Endothelial cell of umbilical vein (primary cell): Measurements from ENCODE around the gene SOWAHD. TPM values are rescaled to one million over a fixed set of nuclear protein-coding genes. Genes with fewer than 3 reads are reported as not detected.

ENCODE experiments used
- BruUV-seq: library from RNA; stranded (reverse); fragments of 400-500 nt; replicated peaks from 2 replicates; lab custom pipeline; 2021; lab: Mats Ljungman, UMichigan
- CTCF ChIA-PET: fragments of 300-600, 350-600 bp; sonication (Branson Sonifier 250); formaldehyde crosslinking; loops from one replicate; lab custom pipeline; 2021; ENCODE audit warnings: antibody characterized with exemption, inconsistent platforms; lab: Charles Lee
- POLR2A ChIA-PET: fragments of 300-600, 350-600 bp; sonication (Branson Sonifier 250); formaldehyde crosslinking; loops from one replicate; lab custom pipeline; 2021; ENCODE audit warnings: antibody characterized with exemption, inconsistent platforms; lab: Charles Lee
- DNase-seq: peaks from one replicate; pipeline ENCODE4 v3.0.0-alpha.2; 2011; ENCODE audit warnings: low read depth, low spot score
- FAIRE-seq: peaks from 2 replicates; lab custom pipeline; 2011; peaks lifted over from hg19 to GRCh38; lab: Jason Lieb, UNC
- H2AFZ ChIP-seq: 2 replicates; pipeline ENCODE4 v1.6.0; 2012; ENCODE audit warnings: low read depth, low read length, control low read depth, inconsistent platforms
- H3K27ac ChIP-seq: 2 replicates; pipeline ENCODE4 v1.5.1; 2011; ENCODE audit warnings: low read depth, mild to moderate bottlenecking, control low read depth, low read length, moderate library complexity; ENCODE audit not compliant: insufficient read depth
- H3K27me3 ChIP-seq, 2 experiments: 2 replicates each; pipeline versions ENCODE4 v1.6.0 to v1.6.1; 2011; ENCODE audit warnings: low read length in 2 of 2, mixed read lengths in 1 of 2; ENCODE audit not compliant: control insufficient read depth in 2 of 2, insufficient read depth in 2 of 2
- H3K36me3 ChIP-seq, 2 experiments: 2 replicates in 1 of 2; 3 replicates in 1 of 2; pipeline ENCODE4 v1.5.1; 2011; ENCODE audit warnings: low read length in 2 of 2, mild to moderate bottlenecking in 1 of 2, moderate library complexity in 1 of 2; ENCODE audit not compliant: control insufficient read depth in 2 of 2, insufficient read depth in 2 of 2; ENCODE audit errors: extremely low read depth in 1 of 2
- H3K4me1 ChIP-seq: 3 replicates; pipeline ENCODE4 v1.5.1; 2011; ENCODE audit warnings: mild to moderate bottlenecking, low read length; ENCODE audit not compliant: control insufficient read depth, insufficient read depth; ENCODE audit errors: extremely low read depth
- H3K4me2 ChIP-seq: 2 replicates; pipeline ENCODE4 v1.6.1; 2011; ENCODE audit warnings: low read length, control low read depth, mixed read lengths; ENCODE audit not compliant: insufficient read depth
- H3K4me3 ChIP-seq, 3 experiments: fragments of 200-600 bp in 1 of 3; sonication (generic), shearing (Covaris generic) in 1 of 3; replicated peaks in 1 of 3; 2 replicates each; pipeline ENCODE4 v1.5.1; 2011 to 2016; ENCODE audit warnings: control low read depth in 3 of 3, low read length in 3 of 3, mild to moderate bottlenecking in 2 of 3, inconsistent platforms in 1 of 3, low read depth in 1 of 3, moderate library complexity in 1 of 3; ENCODE audit not compliant: insufficient read depth in 1 of 3
- H3K79me2 ChIP-seq: 2 replicates; pipeline ENCODE4 v1.6.0; 2012; ENCODE audit warnings: low read length, inconsistent platforms; ENCODE audit not compliant: control insufficient read depth, insufficient read depth
- H3K9ac ChIP-seq: replicated peaks from 2 replicates; pipeline ENCODE3; 2011; ENCODE audit warnings: low read length, control low read depth; ENCODE audit not compliant: insufficient read depth; ENCODE audit errors: extremely low read depth
- H3K9me1 ChIP-seq: replicated peaks from 3 replicates; pipeline ENCODE4 v1.6.0; 2011; ENCODE audit warnings: mild to moderate bottlenecking, low read length; ENCODE audit not compliant: control insufficient read depth, insufficient read depth; ENCODE audit errors: extremely low read depth
- H3K9me3 ChIP-seq: replicated peaks from 2 replicates; pipeline ENCODE4 v1.5.1; 2012; ENCODE audit warnings: low read length, inconsistent platforms; ENCODE audit not compliant: control insufficient read depth, insufficient read depth
- H4K20me1 ChIP-seq: replicated peaks from 2 replicates; pipeline ENCODE3; 2011; ENCODE audit warnings: mild to moderate bottlenecking, low read length; ENCODE audit not compliant: control insufficient read depth, insufficient read depth; ENCODE audit errors: extremely low read depth
- CTCF ChIP-seq, 2 donors: IDR thresholded peaks; 1 replicate in 1 of 2; 2 replicates in 1 of 2; pipeline ENCODE4 v1.5.1; 2011; ENCODE audit warnings: low read length in 2 of 2, mild to moderate bottlenecking in 2 of 2, moderate library complexity in 2 of 2, control low read depth in 1 of 2, inconsistent platforms in 1 of 2, low read depth in 1 of 2; ENCODE audit not compliant: insufficient read depth in 1 of 2; ENCODE audit errors: extremely low read depth in 1 of 2
- EZH2 ChIP-seq: IDR thresholded peaks from 2 replicates; pipeline ENCODE4 v1.6.1; 2012; ENCODE audit warnings: borderline replicate concordance, low read depth, mild to moderate bottlenecking, moderate library complexity, low read length, inconsistent platforms; ENCODE audit not compliant: severe bottlenecking
- GATA2 ChIP-seq: IDR thresholded peaks from 2 replicates; pipeline ENCODE4 v1.7.0; 2011; ENCODE audit warnings: low read depth, mild to moderate bottlenecking, moderate library complexity, mixed read lengths, low read length; ENCODE audit not compliant: insufficient read length, insufficient read depth
- MAX ChIP-seq: IDR thresholded peaks from 2 replicates; pipeline ENCODE4 v1.6.1; 2011; ENCODE audit not compliant: insufficient read depth, insufficient read length
- dilution Hi-C: fragments of 300-500 bp; cut with MboI; formaldehyde crosslinking; loops from one replicate; pipeline ENCODE4 v1.15.0; 2019; ENCODE audit warnings: low sequenced_read_pairs; ENCODE audit not compliant: extremely low pct_ligation_motif_present
- intact Hi-C: fragments of 100-400 bp; cut with micrococcal nuclease; formaldehyde crosslinking; loops from one replicate; pipeline ENCODE4 v1.10.0; 2022
- polyA plus RNA-seq, 4 experiments: library from polyadenylated mRNA; depleted of rRNA in 3 of 4; stranded (reverse) in 3 of 4; unstranded in 1 of 4; fragments of >200 nt; gene quantifications; 2 replicates each; pipeline versions ENCODE4 v1.2.1 to v1.2.3, GENCODE V29; 2011 to 2012; ENCODE audit warnings: missing spikeins in 1 of 4
- total RNA-seq: library from RNA; stranded (reverse); gene quantifications from 2 replicates; pipeline ENCODE4 v1.2.3, GENCODE V29; 2021

The SOWAHD gene
- total and polyA plus RNA-seq, 2 donors (not counting 3 experiments of a cell fraction or from before 2014, with no cell fraction given) = not detected

DNA sequence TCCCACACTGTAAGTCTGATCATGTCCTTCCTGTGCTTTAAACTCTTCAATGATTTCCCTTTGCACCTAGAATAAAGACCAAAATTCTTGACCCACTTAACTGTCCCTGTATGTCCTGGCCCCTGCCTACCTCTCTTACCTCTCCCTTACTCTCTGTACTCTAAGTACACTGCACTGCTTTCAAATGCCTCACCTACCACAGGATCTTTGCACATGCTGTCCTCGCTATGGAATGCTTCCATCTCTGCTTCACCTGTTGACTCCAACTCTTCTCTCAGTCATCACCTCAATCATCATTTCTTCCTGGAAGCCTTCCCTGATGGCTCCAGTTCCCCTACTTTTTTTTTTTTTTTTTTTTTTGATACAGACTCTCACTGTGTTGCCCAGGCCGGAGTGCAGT is 36.5 kb upstream of the SOWAHD start:
- dilution Hi-C loops = no loop called here
- Histone ChIP-seq H3K4me2 (no peak overlapping the region), H3K4me1 (no peaks in the 10 kb centered on the region), H3K79me2 (no peaks in the 10 kb centered on the region), H3K27ac (no peak overlapping the region), H3K27me3 (no peaks in the 10 kb centered on the region), H4K20me1 (no peaks in the 10 kb centered on the region), H3K9me1 (no peaks in the 10 kb centered on the region), H3K9me3 (no peaks in the 10 kb centered on the region), H3K36me3 (no peaks in the 10 kb centered on the region), H3K9ac (no peak overlapping the region), H3K4me3 (no peak overlapping the region), H2AFZ (no peak overlapping the region)
- ChIA-PET CTCF (no interaction called here), POLR2A (no interaction called here)
- TF ChIP-seq MAX (no peak), CTCF (IDR thresholded peaks at IDR 0.05; ENCODE audit: extremely low read depth in 1 of 2, insufficient read depth in 1 of 2, low read depth in 1 of 2, low read length in 2 of 2) (no peak), GATA2 (no peak), EZH2 (no peak)
- intact Hi-C loops = no loop called here
- no TSS peak for BruUV-seq
- FAIRE-seq (no peak), DNase-seq (no peak)
